ENCODE measurements around the gene AXIN1. TPM values are rescaled to one million over a fixed set of nuclear protein-coding genes. Genes with fewer than 3 reads are reported as not detected.

Gene AXIN1
- total and polyA plus RNA-seq, 9 of the 15 experiments (the other 6 are each of a cell fraction or from before 2014, with no cell fraction given), result 0.42 to 58.0 (median 25.9) TPM

DNA sequence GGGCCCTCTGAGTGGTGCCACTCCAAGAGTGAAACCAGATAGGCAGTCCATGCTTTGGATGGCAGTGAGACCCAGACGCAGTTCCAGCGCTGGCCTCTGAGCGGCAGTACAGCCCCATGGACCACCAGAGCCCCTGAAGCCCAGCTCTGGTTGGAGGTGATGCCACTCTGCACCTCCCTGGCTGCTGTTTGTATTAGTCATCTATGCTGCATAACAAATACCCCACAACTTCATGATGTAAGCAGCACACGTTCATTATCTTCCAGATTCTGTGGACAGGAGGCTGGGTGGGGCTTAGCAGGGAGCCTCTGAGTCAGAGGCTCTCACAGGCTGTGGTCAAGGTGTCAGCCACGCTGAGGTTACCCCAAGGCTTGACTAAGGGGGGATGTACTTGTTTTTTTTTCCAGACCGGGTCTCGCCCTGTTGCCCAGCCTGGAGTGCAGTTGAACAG lies 39.4 kb upstream of the AXIN1 start (continued):
- TF ChIP-seq PTBP1 (IDR thresholded peaks at IDR 0.05; ENCODE audit: low read depth, low read length) (peak; percentile 69; the same call in 1 of the 2 replicates), TSC22D4 (tag; IDR thresholded peaks at IDR 0.05) (no peak), POLR2B (IDR thresholded peaks at IDR 0.05; ENCODE audit: low read depth, partially characterized antibody) (no peak), POLR2AphosphoS5 (IDR thresholded peaks at IDR 0.05; ENCODE audit: control insufficient read depth, insufficient read depth, low read depth, low read length) (no peak), TRIM28 (IDR thresholded peaks at IDR 0.05) (peak; percentile 98), CBX5 (IDR thresholded peaks at IDR 0.05; ENCODE audit: borderline replicate concordance, low read depth) (peak; percentile 75), ZNF408 (CRISPR knock-in tag; IDR thresholded peaks at IDR 0.05; ENCODE audit: low read depth) (no peak), XRCC5 (IDR thresholded peaks at IDR 0.05; ENCODE audit: low read depth, low read length) (peak; percentile 74; the same call in 1 of the 2 replicates), KLF1 (tag; IDR thresholded peaks at IDR 0.05) (no peak), XRCC3 (IDR thresholded peaks at IDR 0.05) (no peak), MAZ (CRISPR knock-in tag; conservative IDR thresholded peaks at IDR 0.05 in 1 of 2, IDR thresholded peaks at IDR 0.05 in 1 of 2) (peak in 1 of 2 experiments; percentile 38; a peak in 1 of 4 replicates), ATF1 (CRISPR knock-in tag; IDR thresholded peaks at IDR 0.05) (0 out of 2 replicates have a peak, but pooled peaks have one; percentile 14), ATF1 (tag; IDR thresholded peaks at IDR 0.05) (peak; percentile 44), BHLHE40 (IDR thresholded peaks at IDR 0.05; ENCODE audit: low read length) (peak; percentile 17; the same call in 1 of the 2 replicates), RBM25 (IDR thresholded peaks at IDR 0.05; ENCODE audit: low read depth, low read length, severe bottlenecking) (peak; percentile 89), KDM1A (IDR thresholded peaks at IDR 0.05) (peak; percentile 84 to 92), CBX8 (IDR thresholded peaks at IDR 0.05; ENCODE audit: borderline replicate concordance, extremely low read depth, low read depth, low read length, poor library complexity, severe bottlenecking) (no peak), ZNF239 (CRISPR knock-in tag; IDR thresholded peaks at IDR 0.05) (no peak), KDM4B (IDR thresholded peaks at IDR 0.05; ENCODE audit: borderline replicate concordance in 2 of 2, low read depth in 1 of 2) (0 out of 4 replicates have a peak, but pooled peaks of 1 of the 2 experiments have one; percentile 30), NBN (IDR thresholded peaks at IDR 0.05; ENCODE audit: low read depth) (0 out of 2 replicates have a peak, but pooled peaks have one; percentile 51), HDAC6 (IDR thresholded peaks at IDR 0.05; ENCODE audit: low read depth, low read length) (no peak)
- TF ChIP-seq, protein P1, sequence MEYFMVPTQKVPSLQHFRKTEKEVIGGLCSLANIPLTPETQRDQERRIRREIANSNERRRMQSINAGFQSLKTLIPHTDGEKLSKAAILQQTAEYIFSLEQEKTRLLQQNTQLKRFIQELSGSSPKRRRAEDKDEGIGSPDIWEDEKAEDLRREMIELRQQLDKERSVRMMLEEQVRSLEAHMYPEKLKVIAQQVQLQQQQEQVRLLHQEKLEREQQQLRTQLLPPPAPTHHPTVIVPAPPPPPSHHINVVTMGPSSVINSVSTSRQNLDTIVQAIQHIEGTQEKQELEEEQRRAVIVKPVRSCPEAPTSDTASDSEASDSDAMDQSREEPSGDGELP (CRISPR knock-in tag; IDR thresholded peaks at IDR 0.05; ENCODE audit: borderline replicate concordance), result peak; percentile 64
- TF ChIP-seq, protein P2, sequence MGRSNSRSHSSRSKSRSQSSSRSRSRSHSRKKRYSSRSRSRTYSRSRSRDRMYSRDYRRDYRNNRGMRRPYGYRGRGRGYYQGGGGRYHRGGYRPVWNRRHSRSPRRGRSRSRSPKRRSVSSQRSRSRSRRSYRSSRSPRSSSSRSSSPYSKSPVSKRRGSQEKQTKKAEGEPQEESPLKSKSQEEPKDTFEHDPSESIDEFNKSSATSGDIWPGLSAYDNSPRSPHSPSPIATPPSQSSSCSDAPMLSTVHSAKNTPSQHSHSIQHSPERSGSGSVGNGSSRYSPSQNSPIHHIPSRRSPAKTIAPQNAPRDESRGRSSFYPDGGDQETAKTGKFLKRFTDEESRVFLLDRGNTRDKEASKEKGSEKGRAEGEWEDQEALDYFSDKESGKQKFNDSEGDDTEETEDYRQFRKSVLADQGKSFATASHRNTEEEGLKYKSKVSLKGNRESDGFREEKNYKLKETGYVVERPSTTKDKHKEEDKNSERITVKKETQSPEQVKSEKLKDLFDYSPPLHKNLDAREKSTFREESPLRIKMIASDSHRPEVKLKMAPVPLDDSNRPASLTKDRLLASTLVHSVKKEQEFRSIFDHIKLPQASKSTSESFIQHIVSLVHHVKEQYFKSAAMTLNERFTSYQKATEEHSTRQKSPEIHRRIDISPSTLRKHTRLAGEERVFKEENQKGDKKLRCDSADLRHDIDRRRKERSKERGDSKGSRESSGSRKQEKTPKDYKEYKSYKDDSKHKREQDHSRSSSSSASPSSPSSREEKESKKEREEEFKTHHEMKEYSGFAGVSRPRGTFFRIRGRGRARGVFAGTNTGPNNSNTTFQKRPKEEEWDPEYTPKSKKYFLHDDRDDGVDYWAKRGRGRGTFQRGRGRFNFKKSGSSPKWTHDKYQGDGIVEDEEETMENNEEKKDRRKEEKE (IDR thresholded peaks at IDR 0.05; ENCODE audit: borderline replicate concordance in 1 of 2, control insufficient read depth in 1 of 2, low read depth in 2 of 2, low read length in 1 of 2), result peak in 1 of 2 experiments; percentile 32; a peak in 1 of 4 replicates

Measured in K562 (cell line).